ENCODE results near the gene PACRG. TPM values are rescaled to one million over a fixed set of nuclear protein-coding genes. Genes with fewer than 3 reads are reported as not detected.

PACRG gene
- total and polyA plus RNA-seq, 4 donors: 0.47 to 3.8 (median 2.4) TPM

GRCh38 chr6:163356743-163357142 lies 629.0 kb downstream of the PACRG start:
- no peak overlapping the region for H3K9ac ChIP-seq (ENCODE audit: low read depth in 1 of 2, low read length in 2 of 2)
- DNase-seq (ENCODE audit: low spot score): no peak
- TF ChIP-seq FOXA2 (IDR thresholded peaks at IDR 0.05) (no peak), HNF4A (conservative IDR thresholded peaks at IDR 0.05) (no peak), ATF3 (IDR thresholded peaks at IDR 0.05) (no peak), MAX (IDR thresholded peaks at IDR 0.05) (no peak), EGR1 (IDR thresholded peaks at IDR 0.05; ENCODE audit: low read depth in 2 of 2) (no peak), ZBTB33 (IDR thresholded peaks at IDR 0.05) (no peak), JUND (IDR thresholded peaks at IDR 0.05) (no peak), SP1 (IDR thresholded peaks at IDR 0.05) (no peak), RXRA (IDR thresholded peaks at IDR 0.05) (no peak)

GRCh38 chr6:163364641-163365040 lies 636.9 kb downstream of the PACRG start:
- Histone ChIP-seq H3K9ac (ENCODE audit: low read depth in 1 of 2, low read length in 2 of 2) (no peak overlapping the region), H3K4me1 (ENCODE audit: control insufficient read depth in 4 of 4, insufficient read depth in 4 of 4, low read length in 3 of 4) (no peaks in the 10 kb centered on the region), H3K4me3 (ENCODE audit: low read depth in 1 of 3, low read length in 3 of 3) (no peak overlapping the region), H3K27ac (ENCODE audit: low read depth in 1 of 2, low read length in 2 of 2) (no peak overlapping the region), H3K9me3 (ENCODE audit: control insufficient read depth in 4 of 4, low read length in 3 of 4) (no peaks in the 10 kb centered on the region), H3K27me3 (ENCODE audit: control insufficient read depth in 4 of 4, insufficient read depth in 4 of 4, low read length in 3 of 4) (no peaks in the 10 kb centered on the region), H3K36me3 (ENCODE audit: control insufficient read depth in 4 of 4, insufficient read depth in 3 of 4, low read depth in 1 of 4, low read length in 3 of 4) (no peaks in the 10 kb centered on the region)
- 95% methylated on average over 13 of the region's 13 CpGs for WGBS
- DNase-seq (ENCODE audit: low spot score): no peak
- no peak for TF ChIP-seq EGR1 (IDR thresholded peaks at IDR 0.05; ENCODE audit: low read depth in 2 of 2)
- TF ChIP-seq ZBTB33 (IDR thresholded peaks at IDR 0.05): no peak
- no peak for TF ChIP-seq FOXA2 (IDR thresholded peaks at IDR 0.05)
- TF ChIP-seq REST (IDR thresholded peaks at IDR 0.05): no peak
- no peak for TF ChIP-seq FOXA1 (IDR thresholded peaks at IDR 0.05)
- no peak for TF ChIP-seq CTCF (IDR thresholded peaks at IDR 0.05; ENCODE audit: low read depth, low read length, missing input control)
- no peak for TF ChIP-seq YY1 (IDR thresholded peaks at IDR 0.05)
- TF ChIP-seq TAF1 (conservative IDR thresholded peaks at IDR 0.05): no peak
- no peak for TF ChIP-seq GABPA (IDR thresholded peaks at IDR 0.05 in 1 of 2, conservative IDR thresholded peaks at IDR 0.05 in 1 of 2)
- TF ChIP-seq RXRA (IDR thresholded peaks at IDR 0.05): no peak
- no peak for TF ChIP-seq MAX (IDR thresholded peaks at IDR 0.05)
- no peak for TF ChIP-seq SP1 (IDR thresholded peaks at IDR 0.05)

More at GRCh38 chr6:163356743-163357142, 629.0 kb downstream of the PACRG start:
- WGBS: 96% methylated on average over 6 of the region's 6 CpGs
- no peaks in the 10 kb centered on the region for H3K36me3 ChIP-seq (ENCODE audit: control insufficient read depth in 4 of 4, insufficient read depth in 3 of 4, low read depth in 1 of 4, low read length in 3 of 4)
- no peaks in the 10 kb centered on the region for H3K9me3 ChIP-seq (ENCODE audit: control insufficient read depth in 4 of 4, low read length in 3 of 4)
- H3K27me3 ChIP-seq (ENCODE audit: control insufficient read depth in 4 of 4, insufficient read depth in 4 of 4, low read length in 3 of 4): no peaks in the 10 kb centered on the region
- H3K4me1 ChIP-seq (ENCODE audit: control insufficient read depth in 4 of 4, insufficient read depth in 4 of 4, low read length in 3 of 4): peaks cover 0 to 4% (median 0%) of the 10 kb centered on the region in 4 donors
- no peak overlapping the region for H3K4me3 ChIP-seq (ENCODE audit: low read depth in 1 of 3, low read length in 3 of 3)
- H3K27ac ChIP-seq (ENCODE audit: low read depth in 1 of 2, low read length in 2 of 2): no peak overlapping the region
